Aortic smooth muscle cell (primary cell): ENCODE measurements around the gene CLEC2L. TPM values are rescaled to one million over a fixed set of nuclear protein-coding genes. Genes with fewer than 3 reads are reported as not detected.

Source experiments
- total RNA-seq: library from RNA; depleted of rRNA; stranded (reverse); fragments of >200 nt; gene quantifications from 2 replicates; pipeline ENCODE4 v1.2.3, GENCODE V29; 2014

Gene CLEC2L
- total RNA-seq: not detected in 2 replicates

DNA sequence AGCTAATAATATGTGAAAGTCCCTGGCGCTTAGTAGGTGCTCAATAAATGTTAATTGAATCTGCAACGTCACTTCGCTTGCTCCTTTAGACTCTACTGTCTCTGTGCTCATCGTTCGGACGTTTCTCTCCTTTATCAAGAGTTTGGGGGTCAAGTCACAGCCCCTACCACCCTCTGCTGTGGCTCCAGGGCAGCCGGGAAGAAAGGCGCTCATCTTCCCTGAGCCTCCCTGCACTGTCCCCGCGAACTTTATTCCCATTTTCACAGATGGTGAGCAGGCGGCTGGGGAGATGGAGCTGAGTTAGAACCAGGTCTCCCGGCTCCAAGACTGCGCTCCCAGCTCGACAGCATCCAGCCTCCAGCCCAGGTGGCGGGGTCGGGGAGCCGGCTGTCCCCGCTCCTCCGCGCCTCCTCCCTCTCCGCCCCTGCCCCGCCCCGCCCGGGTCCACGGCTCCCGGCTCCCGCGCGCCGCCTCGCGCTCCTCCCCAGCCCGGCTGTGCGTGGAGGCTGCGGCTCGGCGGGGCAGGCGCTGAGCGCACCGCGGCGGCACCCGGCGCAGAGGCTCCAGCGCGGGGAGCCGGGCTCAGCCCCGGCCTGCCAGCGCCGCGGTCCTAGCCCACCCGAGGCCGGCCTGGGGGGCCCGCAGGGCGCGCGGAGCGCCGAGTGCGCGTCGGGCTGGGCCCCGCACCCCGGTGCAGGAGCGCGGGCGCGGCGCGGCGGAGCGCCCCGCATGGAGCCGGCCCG, at the start of gene CLEC2L:
Gene CLEC2L, plus strand, starts transcription at position 487 of the 743 bp plus-strand sequence. Its CDS starts 243 bp downstream, at position 730.

Other genes starting within 250 kb of the CLEC2L start
- 8.8 and 11.8 TPM in 2 replicates for gene FMC1, start 182.3 kb upstream of the CLEC2L start, total RNA-seq
- 39.5 and 50.3 TPM in 2 replicates for gene LUC7L2, start 163.8 kb upstream of the CLEC2L start, total RNA-seq
- gene KLRG2, start 40.0 kb upstream of the CLEC2L start, total RNA-seq: under 0.01 and 0.12 TPM in 2 replicates